Activated T-cell treated with anti-CD3 and anti-CD28 coated beads for 48 hours (primary cell): Measurements from ENCODE around the gene KPTN.

Source experiments
- DNase-seq: peaks from one replicate; pipeline ENCODE4 v3.0.0-alpha.2; 2020; ENCODE audit warnings: low read depth

The KPTN gene

DNA sequence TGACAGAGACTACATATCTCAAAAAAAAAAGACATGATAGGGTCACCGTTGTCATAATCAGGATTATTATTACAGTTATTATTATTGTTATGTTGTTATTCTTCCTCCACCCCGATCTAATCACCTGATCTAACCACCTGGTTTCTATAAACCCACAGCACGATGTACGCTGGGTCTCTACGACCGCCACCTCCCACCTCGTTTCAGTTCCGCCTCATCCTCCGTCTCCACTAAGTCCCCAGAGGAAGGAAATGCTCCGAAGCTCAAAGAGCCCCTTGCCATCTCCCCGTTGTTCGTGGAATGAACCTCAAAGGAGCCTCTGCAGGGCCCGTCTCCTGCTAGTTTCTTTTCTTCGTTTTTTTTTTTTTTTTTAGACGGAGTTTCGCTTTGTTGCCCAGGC is 48.8 kb downstream of the KPTN start:
- no peak for DNase-seq

DNA sequence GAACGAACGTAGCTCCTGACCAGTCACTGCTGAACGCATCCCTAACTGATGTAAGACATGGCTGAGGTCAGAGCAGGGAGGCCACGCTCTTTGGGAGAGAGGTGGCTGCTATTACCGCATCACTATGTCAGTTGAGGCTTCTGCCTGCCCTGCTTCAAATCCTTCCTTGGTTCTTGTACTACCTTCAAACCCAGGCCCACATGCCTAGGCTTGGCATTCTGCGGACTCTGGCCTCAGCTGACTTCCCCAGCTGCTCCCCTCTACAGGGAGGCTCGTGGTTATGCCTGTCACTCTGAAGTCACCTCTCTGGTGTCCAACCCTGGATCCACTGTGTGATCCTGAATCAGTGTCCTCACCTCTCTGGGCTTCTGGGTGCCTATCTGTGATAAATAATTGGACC is 49.9 kb downstream of the KPTN start:
- DNase-seq, result no peak

DNA sequence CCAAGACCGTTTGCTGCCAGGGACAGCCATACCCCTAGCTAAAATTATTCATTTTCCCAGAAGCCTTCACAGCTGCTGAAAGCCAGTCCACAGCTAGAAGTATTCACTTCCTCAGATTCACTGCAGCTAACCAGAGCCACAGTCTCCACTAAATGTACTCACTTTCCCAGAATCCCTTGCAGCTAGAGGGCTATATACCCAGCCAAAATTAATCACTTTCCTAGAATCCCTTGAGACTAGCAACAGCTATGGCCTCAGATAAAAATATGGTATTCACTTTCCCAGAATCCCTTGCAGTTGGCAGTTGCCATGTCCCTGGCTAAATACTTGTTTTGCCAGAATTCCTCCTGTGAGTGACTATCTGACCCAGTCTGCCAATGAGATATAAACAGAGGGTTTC is 50.9 kb downstream of the KPTN start:
- no peak for DNase-seq

DNA sequence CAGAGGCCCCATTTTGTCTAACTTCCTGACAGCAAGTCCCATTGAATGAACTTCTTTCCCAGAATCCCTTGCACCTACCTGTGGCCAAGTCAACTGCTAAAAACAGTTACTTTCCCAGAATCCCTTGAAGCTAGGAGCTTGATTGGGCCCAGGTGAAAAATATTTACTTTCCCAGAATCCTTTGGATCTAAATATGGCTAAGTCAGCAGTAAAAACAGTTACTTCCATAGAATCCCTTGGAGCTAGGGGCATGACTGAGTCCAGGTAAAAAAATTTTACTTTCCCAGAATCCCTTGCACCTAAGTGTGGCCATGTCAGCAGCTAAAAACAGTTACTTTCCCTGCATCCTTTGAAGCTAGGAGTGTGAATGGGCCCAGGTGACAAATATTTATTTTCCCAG is 51.5 kb downstream of the KPTN start:
- DNase-seq, result no peak

DNA sequence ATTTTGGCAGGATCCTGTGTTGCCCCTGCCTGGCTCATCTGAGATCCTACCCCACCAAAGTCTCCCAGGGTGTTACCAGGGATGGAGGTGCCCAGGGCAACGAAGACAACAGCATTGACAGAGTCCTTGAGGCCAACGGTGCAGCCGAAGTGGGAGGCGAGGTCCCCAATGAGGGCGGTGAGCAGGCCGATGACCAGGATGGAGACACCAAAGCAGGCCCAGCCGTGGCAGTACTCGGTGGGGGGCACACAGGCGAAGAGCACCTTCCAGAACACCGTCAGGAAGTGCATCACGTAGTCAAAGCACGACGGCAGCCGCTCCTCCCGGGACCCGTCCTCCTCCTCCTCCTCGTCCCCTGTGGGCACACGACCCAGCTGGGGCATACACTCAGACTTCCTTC is 51.9 kb downstream of the KPTN start:
- no peak for DNase-seq

DNA sequence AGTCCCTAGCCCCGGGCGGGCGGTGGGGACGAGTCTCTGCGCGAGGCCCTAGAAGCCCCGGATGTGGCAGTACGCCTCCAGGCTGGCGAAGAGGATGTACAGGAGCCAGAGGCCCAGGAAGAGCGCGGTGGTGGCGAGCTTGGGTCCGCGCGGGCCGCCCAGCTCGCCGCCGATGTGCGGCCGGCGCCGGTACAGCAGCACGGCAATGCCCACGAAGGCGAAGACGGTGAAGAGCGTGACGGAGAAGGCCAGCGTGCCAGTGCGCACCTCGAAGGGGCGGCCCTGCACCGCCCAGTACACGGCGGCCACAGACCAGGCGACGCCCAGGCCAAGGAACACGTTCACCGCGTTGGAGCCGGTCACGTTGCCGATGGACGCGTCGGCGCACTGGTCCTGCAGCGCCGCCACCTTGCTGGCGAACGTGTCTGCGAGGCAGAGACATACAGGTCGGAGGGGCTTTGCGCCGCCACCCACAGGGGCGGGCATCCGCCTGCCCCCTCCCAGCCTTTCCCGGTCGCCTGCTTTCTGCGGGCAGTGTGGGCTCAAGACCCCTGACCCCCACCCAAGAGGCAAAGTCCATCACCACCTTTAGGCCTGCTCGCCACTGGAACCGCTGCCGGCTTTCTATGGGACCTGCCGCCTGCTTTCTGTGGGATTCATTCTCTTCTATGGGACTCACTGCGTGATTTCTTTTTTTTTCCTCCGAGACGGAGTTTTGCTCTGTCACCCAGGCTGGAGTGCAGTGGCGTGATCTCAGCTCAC is 53.8 kb downstream of the KPTN start:
- no peak for DNase-seq

DNA sequence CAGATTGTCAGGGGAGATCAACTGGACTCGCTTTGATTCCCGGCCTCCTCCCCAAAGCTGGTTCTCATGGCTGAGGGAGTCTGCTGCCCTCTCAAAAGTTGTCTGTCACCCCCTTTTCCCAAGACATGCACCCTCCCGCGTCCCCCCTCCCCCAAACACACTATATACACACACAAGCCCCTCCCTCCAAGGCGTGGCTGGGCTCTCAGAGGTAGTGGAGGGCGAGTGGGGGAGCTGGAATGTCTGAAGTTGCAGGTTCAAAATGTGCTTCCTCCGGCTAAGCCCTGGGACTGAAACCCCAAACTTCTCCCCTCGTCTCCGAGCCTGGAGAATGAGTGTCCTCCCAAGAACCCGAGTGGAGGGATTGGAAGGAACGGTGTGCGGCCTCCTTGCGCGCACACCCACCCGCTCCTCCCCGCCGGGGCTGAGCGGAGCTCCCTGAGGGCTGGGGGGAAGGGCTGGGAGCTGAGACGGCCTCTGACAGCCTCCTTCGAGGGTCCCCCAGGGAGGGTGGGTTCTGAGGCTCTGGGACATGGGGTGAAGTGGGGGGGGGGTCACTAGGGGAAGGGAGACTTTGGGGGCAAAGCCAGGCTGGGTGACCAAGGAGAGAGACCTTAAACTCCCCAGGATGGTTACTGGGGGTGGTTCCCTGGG is 54.8 kb downstream of the KPTN start:
- no peak for DNase-seq

DNA sequence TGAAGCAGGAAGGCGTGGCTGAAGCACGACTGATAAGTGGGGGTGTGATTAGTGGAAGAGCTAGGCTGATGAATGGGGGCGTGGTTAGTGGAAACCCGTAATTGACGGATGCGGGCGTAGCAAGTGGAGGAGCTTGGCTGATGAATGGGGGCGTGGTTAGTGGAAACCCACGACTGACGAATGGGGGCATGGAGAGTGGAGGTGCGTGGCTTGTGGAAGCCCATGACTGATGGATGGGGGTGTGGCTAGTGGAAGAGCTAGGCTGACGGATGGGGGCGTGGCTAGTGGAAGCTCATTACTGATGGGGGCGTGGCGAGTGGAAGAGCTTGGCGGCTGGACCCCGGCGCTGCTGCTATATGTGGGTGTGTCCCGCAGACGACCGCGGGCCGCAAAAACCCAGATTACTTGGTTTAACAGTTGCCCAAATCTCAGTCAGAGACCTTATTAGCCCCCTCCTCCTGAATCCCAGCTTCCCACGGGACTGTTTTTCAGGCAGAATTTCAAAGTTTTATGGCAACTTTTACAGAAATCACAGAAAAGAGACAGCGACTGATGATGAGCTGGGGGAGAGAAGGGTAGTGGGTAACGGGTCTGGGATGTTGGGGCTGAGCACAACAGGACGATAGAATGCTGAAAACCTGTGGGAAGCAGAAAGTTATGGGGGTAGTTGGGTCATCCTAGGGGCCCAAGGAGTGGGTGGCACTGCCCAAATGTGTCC is 55.7 kb downstream of the KPTN start:
- peak; percentile 86 for DNase-seq

DNA sequence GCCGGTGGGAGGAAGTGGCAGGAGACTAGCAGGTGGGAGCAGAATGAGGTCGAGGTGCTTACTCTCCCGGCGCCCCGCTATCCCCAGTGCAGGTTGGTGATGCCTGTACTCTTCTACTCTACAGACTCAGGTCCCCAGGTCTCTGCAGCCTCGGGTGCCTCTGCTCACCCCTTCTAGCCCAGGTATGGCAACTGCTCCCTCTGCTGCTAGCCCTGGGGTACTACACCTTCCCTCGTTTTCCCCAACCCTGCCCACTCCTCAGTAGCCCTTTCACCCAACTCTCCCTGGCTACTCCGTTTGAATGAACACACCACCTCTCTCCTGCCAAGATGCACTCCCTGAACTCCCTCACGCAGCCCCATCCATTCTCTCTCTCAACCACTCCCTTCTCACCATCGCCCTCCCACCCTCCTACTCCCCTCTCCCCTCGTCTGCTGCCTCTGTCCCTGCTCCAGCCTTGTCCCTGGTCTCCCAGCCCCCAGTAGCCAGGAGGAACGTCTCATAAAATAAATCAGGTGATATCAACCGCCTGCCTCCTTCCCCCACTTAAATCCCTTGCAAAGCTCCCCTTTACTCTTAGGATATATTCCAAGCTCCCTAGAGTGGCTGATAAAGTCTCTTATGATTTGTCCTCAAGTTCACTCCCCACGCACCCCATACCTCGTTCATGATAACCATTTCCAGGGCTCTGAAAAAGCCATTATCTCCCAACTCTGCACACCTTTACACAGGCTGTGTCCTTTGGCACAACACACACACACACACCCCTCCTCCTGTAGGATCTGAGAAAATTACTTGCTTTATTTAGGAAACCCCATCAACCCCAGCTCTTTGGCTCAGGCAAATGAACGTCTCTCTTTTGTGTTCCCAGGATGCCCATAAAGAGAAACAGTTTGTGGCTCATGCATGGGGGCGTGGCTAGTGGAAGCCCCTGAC is 56.5 kb downstream of the KPTN start:
- DNase-seq, result peak; percentile 71
